Frontal cortex (tissue), 4 donors: ENCODE results near the gene ABCA4. TPM values are rescaled to one million over a fixed set of nuclear protein-coding genes. Genes with fewer than 3 reads are reported as not detected.
"Not testable (repeated sequence)": the region's sequence is repeated elsewhere in the genome, so short reads cannot be mapped to it uniquely, and the experiment has no call there.

Experiments used
- DNase-seq, 2 donors: peaks; one replicate each; pipeline ENCODE4 v3.0.0; 2012; ENCODE audit warnings: low spot score in 2 of 2
- FAIRE-seq: peaks from 2 replicates; lab custom pipeline; 2012; peaks lifted over from hg19 to GRCh38; lab: Jason Lieb, UNC
- total RNA-seq: library from RNA; depleted of rRNA; stranded (reverse); fragments of >200 nt; gene quantifications from one replicate; pipeline ENCODE4 v1.2.3, GENCODE V29; 2014
- donor health status: control.
- donor health status: control.
- donor health status: control.

The ABCA4 gene
- total RNA-seq, result 0.82 TPM

DNA sequence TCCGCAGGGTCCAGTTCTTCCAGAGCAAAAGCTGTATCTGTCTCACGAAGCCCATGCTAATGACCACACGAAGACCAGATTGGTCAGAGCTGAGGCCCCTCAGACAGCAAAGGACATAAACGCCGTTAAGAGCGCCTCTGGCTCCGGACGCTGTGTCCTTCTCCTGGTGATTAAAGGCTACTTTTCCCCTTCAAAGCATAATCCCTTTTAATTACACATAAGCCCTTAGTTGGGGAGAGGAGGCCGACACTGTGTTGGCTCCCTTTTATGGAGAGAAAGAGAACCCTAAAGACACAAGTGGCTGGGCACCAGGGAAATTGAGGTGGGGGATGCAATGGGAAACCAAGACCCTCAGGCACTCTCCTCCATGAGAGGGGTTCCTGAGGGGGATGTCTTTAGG, at the start of gene ABCA4:
ABCA4 (minus strand) TSS at position 158 of the 400 bp plus-strand sequence; CDS start at position 55, 103 bp downstream.
- no peak for FAIRE-seq
- DNase-seq, result no peak

DNA sequence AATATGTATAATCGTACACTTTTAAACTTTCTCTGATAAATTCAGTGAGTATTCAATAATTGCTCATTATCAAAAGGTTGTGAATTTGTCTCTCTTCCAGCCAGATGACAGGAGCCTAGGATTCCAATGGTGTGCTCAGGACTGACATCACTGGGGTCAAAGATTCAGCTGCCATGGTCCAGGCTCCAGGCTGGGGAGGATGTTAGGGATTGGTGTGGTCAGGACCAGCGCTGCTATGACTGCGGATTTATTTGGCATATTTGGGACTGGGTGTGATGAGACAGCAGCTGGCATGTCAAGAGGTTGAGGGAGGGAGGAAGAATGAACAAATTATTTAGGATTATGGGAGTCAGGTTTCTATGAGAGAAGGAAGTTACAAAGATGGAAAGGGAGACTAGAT, 48.2 kb upstream of the ABCA4 start:
- DNase-seq (no peak), FAIRE-seq (no peak)

DNA sequence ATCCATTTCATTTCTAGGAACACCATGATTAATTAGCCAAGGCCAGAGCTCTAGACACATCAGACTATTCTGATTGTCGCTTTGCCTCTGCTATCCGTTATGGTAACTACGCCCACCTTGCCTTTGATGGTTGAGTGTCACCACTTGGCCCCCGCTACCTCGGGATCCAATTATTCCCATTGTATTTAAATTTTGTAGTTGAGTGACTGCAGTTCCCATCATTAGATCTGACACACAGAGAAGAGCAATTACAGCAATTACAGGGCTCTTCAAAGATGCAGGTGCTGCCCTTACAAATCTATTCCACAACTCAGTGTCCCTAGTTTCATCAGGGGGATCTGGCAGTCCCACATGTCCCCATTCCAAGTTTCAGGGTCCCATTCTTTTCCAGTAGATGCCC, 44.9 kb upstream of the ABCA4 start:
- no peak for FAIRE-seq

DNA sequence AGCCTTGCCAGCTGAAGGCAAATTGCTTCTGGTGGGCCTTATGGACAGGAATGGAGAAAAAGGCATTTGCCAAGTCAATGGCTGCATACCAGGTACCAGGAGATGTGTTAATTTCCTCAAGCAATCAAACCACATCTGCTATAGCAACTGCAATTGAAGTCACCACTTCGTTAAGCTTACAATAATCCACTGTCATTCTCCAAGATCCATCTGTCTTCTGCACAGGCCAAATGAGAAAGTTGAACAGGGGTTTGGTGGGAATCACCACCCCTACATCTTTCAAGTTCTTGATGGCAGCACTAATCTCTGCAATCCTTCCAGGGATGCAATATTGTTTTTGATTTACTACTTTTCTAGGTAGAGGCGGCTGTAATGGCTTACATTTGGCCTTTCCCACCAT, 43.9 kb upstream of the ABCA4 start:
- DNase-seq, FAIRE-seq: not testable (repeated sequence)

More for the DNA sequence above, 44.9 kb upstream of the ABCA4 start:
- DNase-seq, result no peak

DNA sequence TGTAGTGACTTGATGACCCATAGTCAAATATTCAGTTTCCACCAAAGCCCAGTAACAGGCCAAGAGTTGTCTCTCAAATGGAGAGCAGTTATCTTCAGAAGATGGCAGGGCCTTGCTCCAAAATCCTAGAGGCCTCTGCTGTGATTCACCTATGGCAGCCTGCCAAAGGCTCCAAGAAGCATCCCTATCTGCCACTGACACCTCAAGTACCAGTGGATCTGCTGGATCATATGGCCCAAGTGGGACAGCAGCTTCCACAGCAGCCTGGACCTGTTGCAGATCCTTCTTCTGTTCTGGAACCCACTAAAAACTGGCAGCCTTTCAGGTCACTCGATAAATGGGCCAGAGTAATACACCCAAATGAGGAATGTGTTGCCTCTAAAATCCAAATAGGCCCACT, 43.2 kb upstream of the ABCA4 start:
- FAIRE-seq, DNase-seq: not testable (repeated sequence)

DNA sequence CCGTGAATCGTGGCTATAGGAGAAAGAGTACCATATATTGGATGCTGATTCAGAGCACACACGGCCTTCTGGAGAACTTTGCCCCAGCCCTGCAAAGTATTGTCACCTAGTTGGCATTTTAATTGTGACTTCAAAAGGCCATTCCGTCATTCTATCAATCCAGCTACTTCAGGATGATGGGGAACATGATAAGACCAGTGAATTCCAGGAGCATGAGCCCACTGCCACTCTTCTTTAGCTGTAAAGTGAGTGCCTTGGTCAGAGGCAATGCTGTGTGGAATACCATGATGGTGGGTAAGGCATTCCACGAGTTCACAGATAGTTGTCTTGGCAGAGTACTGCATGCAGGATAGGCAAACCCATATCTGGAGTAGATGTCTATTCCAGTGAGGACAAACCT, 42.3 kb upstream of the ABCA4 start:
- not testable (repeated sequence) for FAIRE-seq, DNase-seq

DNA sequence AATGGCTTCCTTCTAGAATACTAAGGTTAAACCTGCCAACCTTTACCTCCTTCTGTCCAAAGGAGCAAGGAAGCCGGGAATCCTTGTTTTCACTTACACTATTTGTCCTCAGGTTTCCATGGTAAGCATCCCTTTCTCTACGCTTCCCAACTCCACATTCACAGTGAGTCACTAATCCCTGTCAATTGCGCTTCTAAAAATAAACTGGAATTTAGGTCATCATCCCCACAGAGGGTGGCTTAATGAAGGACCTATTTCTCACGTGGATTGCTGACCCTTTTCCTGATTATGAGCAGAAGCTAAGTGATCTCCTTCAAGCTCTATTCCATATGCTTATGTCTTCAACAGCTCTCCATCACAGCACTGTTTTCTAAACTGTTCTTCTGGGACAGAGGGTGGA, 39.9 kb upstream of the ABCA4 start:
- DNase-seq, result peak in 1 of 2 donors; percentile 27
- no peak for FAIRE-seq

DNA sequence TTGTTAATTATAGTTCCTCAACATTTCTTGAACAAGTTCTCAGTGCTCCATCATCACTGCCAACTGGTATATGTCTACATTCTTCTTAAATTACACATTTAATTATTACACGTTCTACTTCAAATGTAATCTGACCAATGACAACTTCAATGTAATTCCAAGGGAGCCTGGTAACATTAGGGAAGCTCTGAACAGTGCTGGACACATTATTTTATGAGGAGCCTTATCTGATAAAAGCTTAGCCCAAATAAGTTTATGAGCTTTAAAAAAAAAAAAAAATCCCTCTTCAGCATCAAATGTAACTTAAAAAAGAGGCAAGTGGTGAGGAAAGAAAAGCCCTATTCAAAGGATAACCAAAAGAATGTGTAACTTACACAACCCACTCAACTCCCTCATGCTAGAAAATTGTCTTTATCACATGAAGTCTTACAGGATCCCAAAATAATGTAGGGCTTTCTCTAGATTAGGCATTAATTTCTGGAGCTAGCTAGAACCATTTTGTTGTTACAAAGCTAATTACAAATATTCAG, 35.2 kb upstream of the ABCA4 start:
- FAIRE-seq (no peak), DNase-seq (no peak)

DNA sequence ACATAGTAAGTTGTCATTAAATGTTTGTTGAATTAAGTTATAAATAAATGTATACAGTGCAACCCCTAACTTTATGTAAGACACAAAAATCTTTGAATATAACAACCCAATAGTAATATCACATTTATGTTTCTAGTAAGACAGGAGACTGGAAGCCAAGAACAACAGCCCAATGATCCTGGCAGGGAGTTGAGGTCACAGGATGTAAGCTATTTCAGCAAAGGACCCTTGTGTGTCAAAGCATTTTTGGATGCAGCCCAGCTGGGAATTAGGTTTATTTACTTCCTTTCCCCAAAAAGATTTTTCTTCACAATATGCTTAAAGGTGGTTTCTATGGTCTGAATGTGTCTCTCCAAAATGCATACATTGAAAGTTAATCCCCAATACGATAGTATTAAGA, 34.0 kb upstream of the ABCA4 start:
- no peak for FAIRE-seq

DNA sequence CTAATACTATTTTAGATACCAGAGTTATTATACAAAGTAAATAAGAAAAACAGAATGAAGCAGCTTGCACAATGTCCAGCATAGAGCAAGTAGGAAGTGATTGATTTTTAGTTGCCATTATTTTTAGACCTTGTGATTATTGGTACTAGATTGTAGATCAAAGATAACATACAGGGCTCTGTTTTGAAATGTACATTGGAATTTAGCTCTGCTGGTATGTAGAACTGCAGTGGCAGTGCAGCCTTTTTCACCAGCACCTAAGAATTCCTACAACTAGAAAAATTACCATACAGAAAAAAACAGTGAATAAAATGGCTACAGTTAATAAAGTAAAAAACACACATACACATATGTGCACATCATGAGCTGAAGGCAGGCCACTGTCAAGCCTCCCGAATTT, 32.2 kb upstream of the ABCA4 start:
- FAIRE-seq (no peak), DNase-seq (no peak)

More for the DNA sequence above, 34.0 kb upstream of the ABCA4 start:
- DNase-seq, result no peak

DNA sequence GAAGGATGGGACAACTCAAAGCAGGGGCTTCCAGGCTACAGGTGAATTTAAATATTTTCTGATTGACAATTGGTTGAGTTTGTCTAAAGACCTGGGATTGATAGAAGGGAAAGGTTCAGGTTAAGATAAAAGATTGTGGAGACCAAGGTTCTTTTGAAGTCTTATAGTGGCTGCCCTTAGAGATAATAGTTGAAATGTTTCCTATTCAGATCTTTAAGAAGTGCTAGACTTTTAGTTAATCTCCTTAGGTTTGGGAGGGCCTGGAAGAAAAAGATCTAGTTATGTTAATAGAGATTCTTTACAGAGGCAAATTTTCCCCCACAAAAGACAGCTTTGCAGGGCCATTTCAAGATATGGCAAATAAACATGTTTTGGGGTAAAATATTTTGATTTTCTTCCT, 28.2 kb upstream of the ABCA4 start:
- FAIRE-seq, DNase-seq: not testable (repeated sequence)

DNA sequence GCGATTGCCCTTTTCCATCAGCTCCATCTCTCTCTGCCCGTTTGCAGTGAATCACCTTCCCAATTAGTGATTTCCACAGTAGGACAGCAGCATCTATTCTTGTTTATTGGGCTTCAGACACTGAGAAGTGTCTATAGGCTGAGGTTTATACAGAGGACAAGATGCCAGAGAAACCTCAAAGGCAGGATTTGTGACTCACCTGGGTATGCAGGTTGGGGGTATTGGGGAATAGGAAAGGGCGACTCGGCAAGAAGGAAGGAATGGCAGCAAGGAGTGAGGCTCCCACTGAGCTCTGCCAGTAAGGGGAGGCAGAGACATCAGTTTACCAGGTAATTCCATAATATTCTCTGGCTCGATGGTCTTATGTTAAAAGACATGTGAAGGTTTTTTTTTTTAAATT, 25.3 kb upstream of the ABCA4 start:
- no peak for FAIRE-seq

DNA sequence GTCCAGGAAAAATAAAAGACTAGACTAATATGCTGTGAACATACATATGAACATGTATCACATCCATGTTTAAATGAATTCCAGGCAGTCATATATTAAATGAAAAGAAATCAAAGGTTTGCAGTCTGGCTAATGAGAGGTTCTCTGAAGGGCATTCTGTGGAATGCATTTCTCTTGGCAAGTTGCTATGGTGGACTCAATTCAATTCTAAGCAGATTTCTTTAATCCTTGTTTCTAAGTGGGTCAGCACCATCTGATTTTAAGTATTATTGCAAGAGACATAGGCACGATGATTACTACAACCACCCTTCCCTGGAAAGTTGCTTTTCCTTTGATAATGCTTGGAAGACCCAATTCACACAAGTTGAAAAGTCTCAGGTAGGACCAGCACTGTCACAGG, 23.9 kb upstream of the ABCA4 start:
- FAIRE-seq, result no peak

More for the DNA sequence above, 25.3 kb upstream of the ABCA4 start:
- DNase-seq, result no peak

DNA sequence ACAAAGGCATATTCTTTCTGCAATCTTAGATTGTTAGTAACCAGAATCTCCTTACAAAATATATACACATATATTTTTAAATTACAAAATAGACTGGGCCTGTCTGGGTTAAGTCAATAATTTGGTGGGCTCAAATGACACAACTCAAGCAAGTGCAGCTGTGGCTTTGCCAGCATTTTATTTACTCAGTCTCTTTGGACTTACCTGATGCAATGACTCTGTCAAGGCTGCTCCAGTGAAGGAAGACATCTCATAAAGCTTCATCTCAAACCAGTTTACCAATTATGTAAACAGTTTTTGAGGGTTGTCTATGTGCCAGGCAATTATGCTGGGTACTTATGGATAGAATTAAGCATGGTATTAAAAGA, 22.8 kb upstream of the ABCA4 start:
- DNase-seq (no peak), FAIRE-seq (no peak)

More for the DNA sequence above, 23.9 kb upstream of the ABCA4 start:
- DNase-seq, result no peak

DNA sequence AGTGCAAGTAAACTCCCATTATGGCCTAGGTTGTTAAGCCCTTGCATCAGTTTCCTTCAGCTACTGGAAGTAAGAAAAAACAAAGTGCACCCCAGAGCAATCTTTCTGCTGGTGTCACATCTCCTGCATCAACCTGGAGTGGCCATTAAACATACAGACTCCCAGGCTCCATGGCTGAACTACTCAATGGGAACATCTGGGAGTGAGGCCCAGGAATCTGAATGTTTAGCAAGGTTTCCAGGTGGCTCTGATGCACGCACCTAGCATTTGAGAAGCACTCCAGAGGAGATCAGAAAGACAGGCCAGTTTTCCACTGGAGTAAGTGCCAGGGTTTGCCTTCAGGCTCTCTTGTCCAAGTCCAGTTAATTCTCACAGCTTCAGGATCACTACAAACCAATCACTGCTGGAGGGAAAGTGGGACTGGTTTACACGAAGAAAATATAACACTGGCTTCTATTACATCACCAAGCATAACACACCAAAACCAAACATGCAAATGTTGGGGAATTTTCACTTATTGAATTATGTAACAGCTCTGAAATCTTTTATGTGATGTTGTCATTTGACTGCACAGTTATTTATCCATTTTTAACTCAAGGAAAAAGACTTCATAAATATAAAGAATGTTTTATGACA, 22.3 kb upstream of the ABCA4 start:
- FAIRE-seq (no peak), DNase-seq (no peak)

DNA sequence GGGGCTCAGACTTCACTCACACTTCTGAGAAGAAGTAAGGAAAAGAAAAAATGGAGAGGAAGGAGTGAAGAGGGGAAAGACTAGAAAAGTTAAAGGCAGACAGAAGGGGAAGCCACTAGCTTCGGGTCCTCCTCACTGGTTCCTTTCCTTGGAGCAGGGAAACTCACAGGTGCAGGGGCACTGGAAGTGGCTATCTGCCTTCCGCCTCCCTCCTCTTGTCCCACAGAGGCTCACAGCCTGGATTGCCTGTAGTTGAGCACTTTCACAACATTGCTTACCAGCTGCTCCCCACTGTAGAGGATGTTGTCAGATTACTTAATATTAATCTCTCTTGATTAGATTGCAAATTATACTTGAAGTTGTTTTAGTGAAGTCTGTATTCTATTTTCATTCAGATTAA, 21.6 kb upstream of the ABCA4 start:
- no peak for FAIRE-seq
- DNase-seq, result no peak

DNA sequence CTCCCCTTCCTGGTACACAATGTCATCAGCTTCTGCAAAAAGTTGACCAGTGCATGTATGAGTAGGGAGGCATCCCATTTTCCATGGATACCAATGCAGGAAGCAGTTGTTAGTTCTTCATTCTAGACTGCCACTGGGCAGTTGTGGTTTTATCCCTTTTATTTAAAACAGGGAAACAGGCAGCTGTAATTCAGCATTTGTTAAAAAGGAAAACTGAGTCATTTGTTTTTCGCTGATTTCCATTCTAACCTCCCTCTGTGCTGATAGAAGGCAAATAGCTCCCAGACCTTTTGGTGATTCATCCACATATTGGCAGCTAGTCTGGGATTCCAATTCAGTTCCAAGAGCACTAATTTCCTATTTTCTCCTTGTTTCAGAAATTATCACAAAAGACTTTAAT, 21.1 kb upstream of the ABCA4 start:
- DNase-seq (no peak), FAIRE-seq (no peak)

DNA sequence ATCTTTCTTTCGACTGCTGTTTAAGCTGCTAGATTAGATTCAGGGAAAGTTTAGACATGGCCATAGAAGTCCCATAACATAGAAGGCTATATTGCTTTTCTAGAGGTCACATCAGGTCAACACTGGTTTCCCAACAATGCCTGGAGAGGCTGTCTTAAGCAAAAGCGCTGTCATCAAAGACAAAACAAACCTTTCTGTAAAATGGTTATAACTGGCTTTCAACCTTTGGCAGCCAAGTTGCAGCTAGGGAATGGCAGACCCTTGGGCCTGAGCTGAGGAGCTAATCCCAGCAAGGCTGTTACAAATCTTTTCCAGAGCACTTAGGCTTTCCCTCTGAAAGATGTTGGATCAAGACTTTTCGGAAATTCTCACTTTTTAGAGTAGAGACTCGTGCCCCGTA, 11.2 kb upstream of the ABCA4 start:
- DNase-seq, result no peak

DNA sequence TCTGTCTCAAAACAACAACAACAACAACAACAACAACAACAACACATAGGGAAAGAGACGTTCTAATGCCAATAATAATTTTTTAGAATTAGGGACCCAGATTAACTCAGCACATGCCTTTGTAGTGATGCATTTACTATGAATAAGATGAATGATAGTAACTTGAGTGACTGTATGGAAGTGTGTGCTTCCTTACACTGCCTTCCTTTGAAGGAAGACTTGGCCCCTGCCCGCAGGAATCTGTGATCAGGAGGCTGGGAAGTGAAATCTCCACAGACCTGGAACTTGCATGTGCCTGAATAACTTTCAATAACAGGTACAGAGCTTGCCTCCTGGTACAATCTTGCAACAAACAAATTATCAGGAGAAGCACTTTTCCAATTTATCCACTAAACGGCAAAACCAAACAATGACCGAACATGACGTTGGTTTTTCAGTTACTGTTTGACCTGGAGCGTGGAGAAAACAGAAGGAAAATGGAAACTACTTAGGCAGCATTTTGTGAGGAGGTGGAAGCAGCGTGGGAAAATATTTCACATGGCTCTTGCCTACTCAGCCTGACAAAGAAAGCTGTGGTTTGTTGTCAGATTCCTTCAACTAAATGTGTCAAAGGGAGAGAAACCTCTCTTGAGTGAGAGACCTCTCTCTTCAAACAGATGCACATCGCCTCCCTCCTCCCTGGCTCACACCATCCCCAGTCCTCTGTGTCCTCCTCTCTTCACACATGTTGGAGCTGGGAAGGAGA, 10.1 kb upstream of the ABCA4 start:
- no peak for FAIRE-seq
- no peak for DNase-seq

More for the DNA sequence above, 11.2 kb upstream of the ABCA4 start:
- FAIRE-seq, result no peak

DNA sequence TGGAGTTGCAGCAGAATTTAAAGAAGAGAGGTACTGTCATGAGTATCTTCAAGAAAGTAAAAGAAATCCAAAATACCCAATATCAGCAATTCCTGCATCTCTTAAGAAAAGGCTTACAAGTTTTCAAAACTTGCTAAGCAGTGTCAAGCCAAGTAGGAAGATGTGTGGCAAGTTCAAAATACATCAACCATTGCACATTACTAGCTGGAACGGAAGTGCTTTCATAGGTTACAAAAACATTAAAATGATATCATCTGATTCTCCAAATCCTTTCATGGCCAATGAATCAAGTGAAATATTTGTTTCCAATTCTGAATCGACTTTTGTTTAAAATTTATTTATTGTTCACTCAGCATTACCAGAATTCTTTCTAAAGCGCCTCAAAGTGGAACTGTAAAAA, 5.7 kb upstream of the ABCA4 start:
- FAIRE-seq, result no peak

More for the DNA sequence above, 5.7 kb upstream of the ABCA4 start:
- no peak for DNase-seq
